CD4-positive, alpha-beta T cell treated with Interleukin-15 for 4 hours (primary cell): Measurements from ENCODE around the gene ST6GALNAC4.
"Not testable (repeated sequence)": the region's sequence is repeated elsewhere in the genome, so short reads cannot be mapped to it uniquely, and the experiment has no call there.

Experiments used
- DNase-seq: peaks from one replicate; pipeline ENCODE4 v3.0.0-alpha.2; 2020; ENCODE audit warnings: low spot score

The ST6GALNAC4 gene

DNA sequence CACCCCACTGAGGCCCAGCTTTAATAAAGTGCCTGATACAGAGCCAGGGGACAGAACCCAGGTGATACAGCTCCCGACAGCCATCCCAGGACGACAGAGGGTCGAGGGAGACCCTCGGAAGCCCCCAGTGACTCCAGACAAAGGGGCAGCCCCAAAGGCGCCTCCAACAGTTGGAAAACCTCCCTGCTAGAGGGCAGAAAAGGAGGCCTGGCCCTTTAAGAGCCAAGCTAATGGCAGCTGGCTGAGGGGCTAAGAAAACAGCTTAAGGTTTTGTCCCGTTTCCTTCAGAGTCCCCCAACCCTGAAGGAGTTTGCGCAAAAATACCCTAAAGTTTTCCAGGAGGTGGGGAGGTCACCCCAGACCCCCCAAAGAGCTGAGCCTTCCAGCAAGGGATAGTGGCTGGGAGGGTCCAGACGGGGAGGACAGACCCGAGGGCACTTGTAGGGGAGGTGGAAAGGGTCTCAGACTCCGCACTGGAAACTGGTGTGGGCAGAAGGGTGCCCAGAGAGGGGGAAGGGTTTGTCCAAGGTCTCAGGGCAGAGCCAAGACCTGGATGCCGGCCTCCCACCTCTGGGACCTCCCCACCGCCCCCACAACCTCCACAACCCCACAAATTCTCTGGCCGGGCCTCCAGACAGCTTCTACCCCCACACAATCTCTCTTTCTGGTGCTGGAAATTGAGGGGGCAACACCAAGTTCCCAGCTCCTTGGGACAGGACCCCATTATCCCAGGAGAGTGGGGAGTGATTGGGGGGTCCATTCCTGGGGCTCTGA lies 31.1 kb downstream of the ST6GALNAC4 start:
- DNase-seq = no peak

DNA sequence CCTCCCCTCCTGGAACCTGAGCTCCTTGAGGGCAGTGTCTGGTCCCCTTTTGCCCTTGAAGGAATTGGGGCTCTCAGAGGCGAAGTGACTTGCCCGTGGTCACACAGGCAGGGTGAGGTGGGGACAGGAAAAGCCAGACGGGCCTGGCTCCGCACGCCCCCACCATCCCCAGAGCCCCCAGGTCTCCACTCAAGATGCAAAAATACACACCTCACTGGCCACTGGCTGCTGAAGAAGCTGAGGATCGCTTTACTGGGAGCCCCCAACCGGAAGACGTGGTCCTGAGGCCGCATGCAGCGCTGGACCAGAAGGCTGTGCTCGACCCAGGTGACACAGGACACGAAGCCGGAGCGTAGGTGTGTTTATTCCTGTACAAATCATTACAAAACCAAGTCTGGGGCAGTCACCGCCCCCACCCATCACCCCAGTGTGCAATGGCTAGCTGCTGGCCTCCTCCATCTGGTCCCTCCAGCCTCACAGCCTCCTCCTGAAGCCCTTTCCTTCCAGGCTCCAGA lies 31.8 kb downstream of the ST6GALNAC4 start:
- DNase-seq = no peak

DNA sequence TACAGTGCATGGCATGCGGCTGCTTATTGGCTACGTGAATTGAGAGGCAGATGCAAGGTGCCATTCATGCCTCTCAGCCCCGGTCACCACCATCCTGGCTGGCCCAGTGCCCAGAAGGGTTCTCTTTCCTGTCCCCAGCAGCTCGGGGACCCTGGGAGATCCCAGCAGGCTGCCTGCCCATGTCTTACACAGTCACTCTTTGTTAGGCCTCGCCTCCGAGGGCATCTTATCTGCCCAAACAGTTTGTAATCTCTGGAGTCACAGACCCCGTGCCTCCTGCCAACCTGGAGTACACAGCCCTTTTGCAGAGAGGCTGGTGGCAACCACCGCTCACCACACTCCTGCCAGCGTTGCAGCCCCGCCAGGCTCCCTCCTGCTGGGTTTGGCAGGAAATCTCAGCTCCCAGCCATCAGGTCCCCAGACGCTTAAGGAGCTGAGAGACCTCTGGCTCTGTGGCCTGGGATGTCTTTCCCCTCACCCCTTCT lies 32.4 kb downstream of the ST6GALNAC4 start:
- no peak for DNase-seq

DNA sequence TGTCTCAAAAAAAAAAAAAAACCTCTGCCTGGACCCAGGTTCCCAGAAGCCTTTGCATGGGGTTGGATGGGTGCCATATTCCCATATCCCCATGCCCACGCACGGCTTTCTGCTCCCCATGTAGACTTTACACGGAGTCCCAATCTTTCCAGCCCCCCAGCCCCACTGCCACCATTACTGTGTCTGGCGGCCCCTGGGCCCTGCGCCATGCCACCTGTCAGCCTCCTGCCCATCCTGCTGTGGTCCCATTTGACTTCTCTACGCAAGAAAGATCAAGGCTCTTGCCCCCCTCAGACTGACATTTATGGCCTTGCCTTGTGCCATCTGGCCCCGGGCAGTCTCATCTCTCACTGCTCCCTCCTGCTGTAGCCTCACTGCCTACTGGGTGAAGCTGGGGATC lies 32.9 kb downstream of the ST6GALNAC4 start:
- no peak for DNase-seq

DNA sequence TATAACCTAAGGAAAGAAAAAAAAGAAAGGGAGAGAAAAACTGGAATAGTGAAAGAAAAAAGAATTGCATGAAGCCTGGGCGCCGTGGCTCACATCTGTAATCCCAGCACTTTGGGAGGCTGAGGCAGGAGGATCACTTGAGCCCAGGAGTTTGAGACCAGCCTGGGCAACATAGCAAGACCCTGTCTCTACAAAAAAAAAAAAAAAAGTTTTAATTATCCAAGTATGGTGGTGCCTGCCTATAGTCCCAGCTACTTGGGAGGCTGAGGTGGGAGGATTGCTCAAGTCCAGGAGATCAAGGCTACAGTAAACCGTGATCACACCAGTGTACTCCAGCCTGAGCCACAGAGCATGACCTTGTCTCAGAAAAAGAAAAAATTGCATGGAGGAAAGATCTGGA lies 35.1 kb downstream of the ST6GALNAC4 start:
- DNase-seq = not testable (repeated sequence)

DNA sequence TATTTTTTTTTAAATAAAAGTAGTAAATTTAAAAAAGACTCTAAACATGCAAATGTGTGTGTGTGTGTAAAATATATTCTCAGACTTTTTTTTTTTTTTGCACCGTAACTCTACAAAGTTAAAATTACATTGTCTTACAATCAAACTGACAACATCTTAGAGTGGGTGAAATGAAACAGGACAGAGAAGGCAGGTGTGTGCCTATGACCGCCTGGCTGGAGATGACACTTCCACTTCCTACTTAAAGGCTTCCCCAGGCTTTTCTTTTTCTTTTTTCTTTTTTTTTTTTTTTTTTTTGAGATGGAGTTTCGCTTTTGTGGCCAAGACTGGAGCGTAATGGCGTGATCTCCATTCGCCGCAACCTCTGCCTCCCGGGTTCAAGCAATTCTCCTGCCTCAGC lies 36.7 kb downstream of the ST6GALNAC4 start:
- DNase-seq = no peak

DNA sequence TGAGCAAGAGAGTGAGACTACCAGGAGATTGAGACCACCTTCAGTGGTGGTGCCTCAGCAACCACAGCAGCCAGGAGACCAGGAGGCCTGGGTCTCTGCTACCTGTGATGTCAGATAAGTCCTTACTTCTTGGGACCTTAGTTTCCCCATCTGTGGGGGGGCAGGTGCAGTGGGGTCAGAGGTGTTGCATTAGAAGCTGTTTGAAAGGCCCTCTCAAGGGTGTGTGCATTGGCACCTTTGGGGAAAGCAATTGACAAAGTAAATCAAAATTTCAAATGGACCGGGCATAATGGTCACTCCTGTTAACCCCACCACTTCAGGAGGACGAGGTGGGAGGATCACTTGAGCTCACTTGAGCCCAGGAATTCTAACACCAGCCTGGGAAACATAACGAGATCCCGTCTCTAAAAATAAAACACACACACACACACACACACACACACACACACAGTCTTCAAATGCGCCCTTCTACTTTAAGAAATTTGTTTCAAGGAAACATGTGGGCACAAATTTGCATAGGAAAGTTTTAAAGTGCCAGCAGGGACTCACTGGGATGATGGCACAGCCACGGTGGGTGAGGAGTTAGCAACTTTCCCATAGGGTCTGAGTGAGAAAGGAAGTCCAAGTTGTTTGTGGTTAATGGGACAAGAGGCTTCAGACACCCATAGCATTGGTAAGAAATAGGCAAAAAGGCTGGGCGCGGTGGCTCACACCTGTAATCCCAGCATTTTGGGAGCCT lies 38.0 kb downstream of the ST6GALNAC4 start:
- no peak for DNase-seq

DNA sequence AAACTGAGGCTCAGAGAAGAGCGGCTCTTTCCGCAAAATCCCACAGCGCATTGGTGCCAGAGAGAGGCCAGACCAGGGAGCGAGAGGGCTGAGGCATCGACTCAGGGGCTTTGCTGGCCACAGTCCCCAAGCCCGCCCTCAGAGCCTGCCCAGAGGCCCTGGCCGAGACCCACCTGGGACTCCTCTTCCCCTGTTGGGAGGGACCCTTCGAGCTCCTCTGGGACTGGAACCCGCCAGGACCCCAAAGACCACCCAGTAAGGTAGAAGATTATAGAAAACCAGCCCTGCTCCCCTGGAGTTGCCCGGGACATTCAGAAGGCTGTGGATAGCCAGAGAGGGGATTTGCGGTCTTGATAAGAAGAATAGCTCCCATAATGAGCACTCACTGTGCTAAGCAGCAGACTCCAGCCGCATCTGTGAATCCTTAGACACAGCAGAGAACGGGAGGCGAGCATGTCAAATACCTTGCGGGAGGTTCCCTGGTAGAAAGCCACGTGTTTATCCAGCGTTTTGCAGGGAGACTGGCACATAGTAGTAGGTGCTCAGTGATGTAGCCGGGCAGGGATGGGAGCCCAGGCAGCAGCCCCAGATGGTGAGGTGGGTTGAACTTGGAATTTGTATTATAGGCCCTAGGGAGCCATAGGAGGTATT lies 38.7 kb downstream of the ST6GALNAC4 start:
- no peak for DNase-seq

DNA sequence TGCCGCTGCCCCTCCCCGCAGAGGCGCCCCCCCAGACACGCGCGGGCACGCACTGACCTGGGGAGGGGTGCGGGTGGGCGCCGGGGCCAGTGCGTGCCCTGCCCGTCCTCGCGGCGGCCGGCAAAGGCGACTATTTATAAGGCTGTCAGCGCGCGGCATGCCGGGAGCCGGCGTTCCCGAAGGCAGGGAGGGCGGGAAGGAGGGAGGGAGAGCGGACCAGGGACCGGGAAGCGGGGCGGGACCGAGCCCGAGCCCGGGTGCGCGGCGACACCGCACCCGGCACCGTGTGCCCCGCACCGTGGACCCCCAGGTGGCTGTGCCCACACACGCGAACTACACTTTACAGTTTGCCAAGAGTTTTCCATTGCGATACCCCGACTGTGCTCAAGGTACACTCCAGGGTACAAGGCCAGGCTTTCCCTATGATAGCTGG lies 39.3 kb downstream of the ST6GALNAC4 start, which contains the start of gene AK1:
Gene AK1, minus strand, starts transcription at position 110 of the 433 bp plus-strand sequence. CDS start 3,058 bp downstream, outside the sequence.
- no peak for DNase-seq

DNA sequence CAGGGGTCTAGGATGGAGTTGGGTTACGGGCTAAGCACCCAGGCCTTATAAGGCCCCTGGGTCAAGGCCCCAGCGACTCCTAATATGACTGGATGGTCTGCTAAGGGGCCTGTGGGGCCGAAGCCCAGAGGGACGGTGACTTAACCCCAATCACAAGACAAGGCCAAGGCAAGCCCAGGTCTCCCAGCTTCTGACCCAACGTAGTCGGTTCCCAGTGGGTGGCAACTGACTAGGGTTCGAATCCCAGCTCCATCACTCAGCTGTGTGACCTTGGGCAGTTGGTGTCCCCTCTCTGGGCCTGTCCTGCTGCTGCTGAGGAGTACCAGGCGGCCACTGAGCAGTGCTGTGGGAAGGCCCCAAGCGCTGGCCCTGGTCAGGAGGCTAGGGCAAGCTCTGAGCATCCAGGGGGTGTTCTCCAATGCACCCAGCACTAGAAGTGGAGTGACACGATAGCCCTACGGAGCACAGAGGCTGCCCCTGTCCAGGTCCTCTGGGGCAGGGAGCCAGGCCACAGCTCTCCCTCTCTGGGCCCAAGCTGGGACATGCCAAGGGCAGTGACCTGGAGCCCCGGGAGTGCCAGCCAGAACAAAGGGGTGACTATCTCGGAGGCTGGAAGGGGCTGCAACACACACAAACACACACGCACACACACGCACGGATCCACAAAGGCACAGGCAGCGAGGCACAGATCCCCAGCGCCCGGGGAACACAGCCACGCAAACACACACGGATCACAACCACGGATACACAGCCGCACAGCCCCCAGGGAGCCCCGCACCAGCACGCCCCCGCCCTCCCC lies 39.9 kb downstream of the ST6GALNAC4 start:
- DNase-seq = no peak

DNA sequence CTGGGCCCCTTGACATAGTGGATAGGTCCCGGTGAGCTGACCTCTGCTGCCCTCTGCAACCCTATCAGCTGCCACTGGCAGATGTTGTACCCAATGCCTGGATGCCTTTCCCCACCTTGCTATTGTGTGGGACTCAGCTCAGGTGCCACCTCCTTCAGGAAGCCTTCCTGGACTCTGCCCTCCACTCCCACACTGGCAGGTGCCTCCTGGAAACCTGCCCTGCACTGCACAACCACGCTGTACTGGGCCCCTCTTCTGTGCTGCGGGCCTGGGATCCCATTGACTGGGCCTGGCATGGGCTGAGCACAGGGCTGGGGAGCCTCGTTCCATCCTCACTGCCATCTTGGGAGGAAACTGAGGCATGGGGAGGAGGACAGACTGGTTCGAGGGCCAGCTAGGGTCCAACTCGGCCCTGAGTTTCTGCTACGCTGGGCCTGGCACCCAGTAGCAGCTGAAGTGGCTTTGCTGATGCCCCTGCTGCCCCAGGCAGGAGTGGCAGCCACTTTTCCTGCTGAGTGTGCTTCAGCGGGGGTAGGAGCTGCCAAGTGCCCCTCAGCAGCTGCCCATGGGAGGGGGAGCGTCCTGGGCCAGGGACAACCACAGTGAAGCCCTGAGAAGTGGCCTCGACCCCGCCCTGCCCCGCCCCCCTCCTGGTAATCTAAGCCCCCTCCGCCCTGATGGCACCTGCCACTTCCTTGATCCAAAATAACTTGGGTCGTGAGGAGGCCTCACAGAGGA lies 40.6 kb downstream of the ST6GALNAC4 start:
- DNase-seq = no peak

DNA sequence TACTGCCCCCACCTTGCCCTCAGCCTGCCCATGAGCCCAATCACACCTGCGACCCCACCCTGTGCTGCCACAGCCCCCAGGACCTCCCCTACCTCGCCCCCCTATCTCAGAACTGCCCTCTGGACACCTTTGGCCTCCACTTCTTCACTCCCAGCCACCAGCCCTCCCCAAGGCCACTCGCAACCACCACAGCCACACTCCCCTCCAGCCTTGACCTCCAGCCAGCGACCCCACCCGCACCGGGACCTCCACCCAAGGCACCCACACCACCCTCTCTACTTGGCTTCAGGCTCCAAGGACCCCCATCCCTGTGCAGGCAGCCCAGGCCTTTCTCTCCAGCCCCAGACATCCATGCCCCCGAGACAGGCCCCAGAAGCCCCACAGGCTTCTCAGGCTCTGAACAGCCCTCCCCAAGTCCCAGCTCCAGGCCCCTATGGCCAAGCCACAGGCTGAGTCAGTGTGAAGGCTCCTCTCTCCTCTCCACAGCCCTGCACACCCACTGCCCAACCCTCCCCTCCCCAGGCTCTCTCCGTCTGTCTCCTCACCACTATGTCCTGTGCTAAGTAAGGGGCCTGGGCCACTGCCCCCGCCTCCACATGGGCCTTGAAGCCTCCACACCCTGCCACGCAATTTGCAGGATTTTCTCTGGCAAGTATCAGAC lies 41.4 kb downstream of the ST6GALNAC4 start:
- no peak for DNase-seq

DNA sequence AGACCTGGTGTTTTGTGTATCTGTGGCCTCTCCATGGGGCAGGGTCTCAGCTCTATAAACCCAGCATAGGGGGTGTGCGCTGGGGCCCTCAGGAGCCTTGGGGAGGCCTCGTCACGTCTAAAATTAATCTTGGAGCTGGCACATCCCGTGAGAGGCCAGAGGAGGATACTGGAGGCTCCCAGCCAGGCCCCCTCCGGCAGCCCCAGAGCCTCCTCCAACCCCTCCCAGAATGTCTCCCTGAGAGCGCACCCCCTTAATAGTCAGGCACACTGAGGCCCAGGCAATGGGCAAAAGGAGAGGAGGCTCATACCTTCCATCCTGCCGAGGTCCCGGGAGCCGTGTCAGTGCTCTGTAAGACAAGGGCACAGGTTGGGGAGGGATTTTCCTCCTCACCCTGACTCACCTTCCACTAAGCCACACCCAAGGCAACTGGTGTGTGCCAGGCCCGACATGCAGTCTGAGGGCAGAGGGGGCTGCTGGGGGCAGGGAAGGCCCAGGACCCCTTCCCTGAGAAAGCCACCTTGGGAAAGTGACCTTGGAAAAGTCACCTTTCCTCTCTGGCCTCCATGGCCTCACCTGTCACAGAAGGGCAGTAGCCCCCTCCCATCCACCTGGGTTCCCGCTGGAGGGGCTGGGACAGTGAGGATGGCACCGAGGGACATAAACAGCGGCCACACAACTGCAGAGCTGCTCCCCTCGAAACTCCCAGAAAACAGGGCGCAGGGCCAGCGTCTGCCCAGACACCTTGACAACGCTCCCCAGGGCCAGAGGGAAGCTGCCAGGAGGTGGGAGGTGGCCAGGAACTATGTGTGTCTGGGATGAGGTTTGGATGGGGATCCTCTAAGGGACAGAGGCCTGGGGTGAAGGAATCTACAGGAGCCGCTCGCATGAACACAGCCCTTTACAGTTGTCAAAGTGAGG lies 42.3 kb downstream of the ST6GALNAC4 start:
- DNase-seq = no peak

DNA sequence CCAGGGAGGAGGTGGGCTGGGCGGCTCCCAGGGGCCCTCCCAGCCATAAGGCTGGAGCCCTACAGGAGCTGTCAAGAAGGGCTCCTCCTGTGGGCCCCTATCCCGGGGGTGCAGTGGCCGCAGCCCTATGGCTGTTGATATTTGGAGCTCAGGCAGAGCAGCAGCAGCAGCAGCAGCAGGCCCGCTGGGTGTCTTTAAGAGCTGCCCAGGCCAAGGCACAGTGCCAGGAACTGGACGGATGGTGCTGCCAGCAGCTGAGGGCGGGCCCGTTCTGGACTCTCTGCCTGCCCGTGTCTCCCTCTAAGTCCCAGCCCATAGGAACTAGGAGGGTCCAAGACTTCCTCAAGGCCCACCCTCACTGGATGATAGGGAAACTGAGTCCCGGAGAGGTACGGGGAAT lies 43.0 kb downstream of the ST6GALNAC4 start:
- DNase-seq = no peak

DNA sequence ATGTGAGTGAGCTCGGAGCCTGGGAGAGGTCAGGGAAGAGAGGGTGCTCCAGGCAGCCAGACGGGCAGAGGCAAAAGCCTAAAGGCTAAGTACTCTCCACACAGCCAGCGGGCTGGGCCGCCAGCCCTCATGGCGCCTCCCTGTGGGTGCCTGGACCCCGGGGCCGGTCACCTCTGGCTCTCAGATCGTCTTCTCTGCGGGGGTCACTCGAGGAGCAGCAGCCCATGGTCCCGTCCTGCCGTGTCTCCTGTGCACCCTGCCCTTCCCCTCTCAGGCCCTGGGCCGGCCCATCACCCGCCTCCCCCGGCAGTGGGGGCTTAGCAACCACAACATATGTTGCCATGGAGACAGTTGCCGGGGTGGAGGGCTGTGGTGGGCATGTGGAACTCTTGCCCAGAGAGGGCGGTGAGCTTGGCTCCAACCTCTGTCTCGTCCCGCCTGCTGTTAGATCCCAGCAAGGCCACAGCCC lies 43.6 kb downstream of the ST6GALNAC4 start:
- DNase-seq = no peak

DNA sequence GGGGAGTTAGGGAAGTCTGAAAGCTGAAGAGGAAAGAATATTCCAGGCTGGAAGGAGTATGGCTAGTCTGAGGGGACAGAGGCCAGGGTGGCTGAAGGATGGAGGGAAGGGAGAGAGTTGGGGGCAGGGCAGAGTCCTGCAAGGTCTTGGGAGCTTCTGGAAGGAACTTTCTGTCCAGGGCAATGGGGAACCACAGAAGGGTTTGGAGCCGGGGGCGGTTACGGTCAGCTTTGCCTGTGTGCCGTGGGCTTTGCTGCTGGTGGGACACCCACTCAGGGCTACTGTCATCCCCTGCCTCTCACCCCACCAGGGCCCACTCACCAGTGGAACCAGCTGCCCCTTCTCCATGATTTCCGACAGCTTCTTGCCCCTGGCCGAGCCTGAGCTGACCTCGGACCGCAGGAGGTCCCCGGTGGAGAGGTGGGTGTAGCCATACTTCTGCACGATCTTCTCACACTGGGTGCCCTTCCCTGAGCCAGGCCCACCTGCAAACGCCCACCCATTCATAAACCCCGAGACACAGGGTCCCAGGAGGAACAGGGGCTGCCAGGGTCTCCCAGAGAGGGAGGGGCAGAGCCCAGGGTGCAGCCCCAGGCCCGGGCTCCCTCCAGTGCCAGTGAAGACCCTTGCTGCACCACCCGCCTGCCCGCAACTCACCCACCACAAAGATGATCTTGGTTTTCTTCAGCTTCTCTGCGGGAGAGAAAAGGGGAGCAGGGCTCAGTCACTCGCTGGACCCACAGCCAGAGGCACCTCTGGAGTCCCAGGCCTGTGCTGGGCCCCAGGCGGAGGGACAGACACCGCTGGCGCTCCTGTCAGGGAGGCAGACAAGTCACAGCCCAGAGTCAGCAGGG lies 44.2 kb downstream of the ST6GALNAC4 start:
- no peak for DNase-seq

DNA sequence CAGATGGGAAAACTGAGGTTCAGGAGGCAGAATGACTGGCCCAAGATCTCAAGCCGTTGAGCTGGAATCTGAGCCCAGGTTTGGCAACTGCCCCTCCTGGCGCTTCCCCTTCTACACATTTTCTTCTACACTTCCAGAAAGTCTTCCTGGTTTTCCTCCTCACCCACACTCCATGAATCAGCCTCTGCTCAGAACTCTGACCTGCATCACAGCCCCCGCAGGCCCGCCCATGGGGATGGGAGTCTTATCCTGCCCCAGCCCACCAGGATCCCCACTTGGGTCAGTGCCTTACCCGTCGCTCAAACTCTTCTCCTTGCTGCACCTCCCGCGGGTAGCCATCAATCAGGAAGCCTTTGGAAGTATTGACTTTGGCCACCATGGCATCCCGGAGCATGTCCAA lies 45.3 kb downstream of the ST6GALNAC4 start:
- DNase-seq = no peak

DNA sequence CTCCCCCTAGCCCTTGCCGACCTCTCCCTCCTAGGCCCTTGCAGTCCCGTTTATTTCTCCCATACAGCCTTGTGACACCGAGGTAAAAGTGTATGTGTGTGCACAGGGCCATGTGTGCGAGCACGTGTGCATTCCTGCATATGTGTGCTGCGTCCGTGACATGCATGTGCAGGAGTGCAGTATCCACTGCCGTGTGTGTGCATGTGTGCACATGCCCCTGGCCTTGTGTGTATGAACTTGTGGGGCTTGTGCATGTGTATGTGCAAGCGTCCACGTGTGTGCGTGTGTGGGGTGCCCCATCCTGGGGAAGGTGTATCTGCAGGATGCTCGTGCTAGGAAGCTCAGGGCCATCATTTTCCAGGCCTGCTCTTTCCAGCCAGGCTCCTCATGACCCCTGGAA lies 46.0 kb downstream of the ST6GALNAC4 start:
- DNase-seq = no peak
